CD14-positive monocyte (primary cell): ENCODE data around the gene GPC5. TPM values are rescaled to one million over a fixed set of nuclear protein-coding genes. Genes with fewer than 3 reads are reported as not detected.

Source experiments
- DNase-seq, 3 donors: peaks; one replicate each; pipeline ENCODE4 v3.0.0-alpha.2; 2011 to 2022
- H2AFZ ChIP-seq: 2 replicates; pipeline ENCODE4 v1.6.0; 2012; ENCODE audit warnings: mild to moderate bottlenecking, low read depth, low read length, inconsistent platforms; ENCODE audit not compliant: insufficient read depth, poor library complexity, severe bottlenecking
- H3K27ac ChIP-seq, 2 donors: 1 replicate in 1 of 2; 2 replicates in 1 of 2; pipeline ENCODE4 v1.5.1; 2012 to 2013; ENCODE audit warnings: low read length in 2 of 2, control low read depth in 1 of 2, inconsistent platforms in 1 of 2, low read depth in 1 of 2, mild to moderate bottlenecking in 1 of 2
- H3K27me3 ChIP-seq, 2 donors: one replicate each; pipeline versions ENCODE4 v1.6.0 to v1.6.1; 2011 to 2013; ENCODE audit warnings: low read length in 2 of 2; ENCODE audit not compliant: control insufficient read depth in 2 of 2, insufficient read depth in 2 of 2
- H3K36me3 ChIP-seq, 2 donors: replicated peaks in 1 of 2; 1 replicate in 1 of 2; 2 replicates in 1 of 2; pipeline versions ENCODE4 v1.5.1 to v1.6.1; 2012 to 2013; ENCODE audit warnings: low read length in 2 of 2, control low read depth in 1 of 2, inconsistent platforms in 1 of 2, mild to moderate bottlenecking in 1 of 2; ENCODE audit not compliant: insufficient read depth in 2 of 2, control insufficient read depth in 1 of 2
- H3K4me1 ChIP-seq, 2 donors: 1 replicate in 1 of 2; 2 replicates in 1 of 2; pipeline versions ENCODE4 v1.5.1 to v1.6.1; 2012 to 2013; ENCODE audit warnings: low read length in 2 of 2, control low read depth in 1 of 2, inconsistent platforms in 1 of 2, mild to moderate bottlenecking in 1 of 2, moderate library complexity in 1 of 2; ENCODE audit not compliant: insufficient read depth in 2 of 2, control insufficient read depth in 1 of 2
- H3K4me2 ChIP-seq: replicated peaks from 2 replicates; pipeline ENCODE3; 2012; ENCODE audit warnings: low read length, moderate library complexity, mild to moderate bottlenecking; ENCODE audit not compliant: poor library complexity, severe bottlenecking; ENCODE audit errors: extremely low read depth
- H3K4me3 ChIP-seq, 3 experiments: fragments of 200-600 bp in 1 of 3; sonication (generic) in 1 of 3; replicated peaks in 1 of 3; 1 replicate in 2 of 3; 2 replicates in 1 of 3; pipeline ENCODE4 v1.5.1; 2011 to 2013; ENCODE audit warnings: low read length in 3 of 3, mild to moderate bottlenecking in 3 of 3, control low read depth in 2 of 3, low read depth in 2 of 3, inconsistent platforms in 1 of 3, moderate library complexity in 1 of 3
- H3K79me2 ChIP-seq: 2 replicates; pipeline ENCODE4 v1.6.0; 2012; ENCODE audit warnings: mild to moderate bottlenecking, control low read depth, inconsistent platforms, low read length, moderate library complexity; ENCODE audit not compliant: insufficient read depth
- H3K9ac ChIP-seq: 2 replicates; pipeline ENCODE4 v1.6.0; 2017; ENCODE audit warnings: low read length, mild to moderate bottlenecking; ENCODE audit not compliant: insufficient read depth, poor library complexity, severe bottlenecking
- H3K9me3 ChIP-seq, 2 donors: replicated peaks in 1 of 2; 1 replicate in 1 of 2; 2 replicates in 1 of 2; pipeline versions ENCODE4 v1.5.1 to v1.6.1; 2012 to 2013; ENCODE audit warnings: low read length in 2 of 2, control low read depth in 1 of 2; ENCODE audit not compliant: control insufficient read depth in 1 of 2, insufficient read depth in 1 of 2
- H4K20me1 ChIP-seq: 2 replicates; pipeline ENCODE4 v1.6.0; 2012; ENCODE audit warnings: mild to moderate bottlenecking, low read length, control low read depth, moderate library complexity; ENCODE audit not compliant: insufficient read depth
- H3K27ac Mint-ChIP-seq, 7 donors: one replicate each; pipeline ENCODE4 v1.8.0; 2020; ENCODE audit warnings: mild to moderate bottlenecking in 7 of 7, mixed read lengths in 7 of 7, moderate library complexity in 6 of 7, inconsistent platforms in 2 of 7
- H3K27me3 Mint-ChIP-seq, 3 donors: one replicate each; pipeline ENCODE4 v1.8.0; 2021 to 2022; ENCODE audit warnings: low read depth in 3 of 3, mild to moderate bottlenecking in 3 of 3, mixed read lengths in 3 of 3, moderate library complexity in 3 of 3, inconsistent platforms in 1 of 3
- H3K36me3 Mint-ChIP-seq, 2 donors: one replicate each; pipeline ENCODE4 v1.8.0; 2020; ENCODE audit warnings: mixed read lengths in 2 of 2, inconsistent platforms in 1 of 2, mild to moderate bottlenecking in 1 of 2
- H3K4me1 Mint-ChIP-seq: one replicate; pipeline ENCODE4 v1.8.0; 2020; ENCODE audit warnings: mild to moderate bottlenecking, mixed read lengths
- H3K4me3 Mint-ChIP-seq, 2 donors: one replicate each; pipeline ENCODE4 v1.8.0; 2020; ENCODE audit warnings: mild to moderate bottlenecking in 2 of 2, mixed read lengths in 2 of 2, moderate library complexity in 1 of 2
- H3K9me3 Mint-ChIP-seq, 7 donors: one replicate each; pipeline ENCODE4 v1.8.0; 2020 to 2022; ENCODE audit warnings: mixed read lengths in 7 of 7, mild to moderate bottlenecking in 6 of 7, moderate library complexity in 6 of 7, inconsistent platforms in 2 of 7
- CTCF ChIP-seq: fragments of 200-600 bp; IDR thresholded peaks from one replicate; pipeline ENCODE4 v1.8.0; 2022; ENCODE audit warnings: antibody characterized with exemption, mild to moderate bottlenecking
- WGBS: methylation state at CpG from one replicate; pipeline ENCODE4 v1.1.5; 2013; ENCODE audit warnings: missing lambda C conversion rate; ENCODE audit not compliant: insufficient coverage; 5-methylcytosine and 5-hydroxymethylcytosine counted together
- intact Hi-C, 2 donors: fragments of 100-400 bp; cut with micrococcal nuclease; formaldehyde crosslinking; loops; one replicate each; pipeline versions ENCODE4 v1.15.0 to v1.15.1; 2023
- polyA plus RNA-seq, 3 donors: library from polyadenylated mRNA; depleted of rRNA in 1 of 3; unstranded in 2 of 3; stranded (reverse) in 1 of 3; fragments of 300-500 nt in 2 of 3; fragments of >200 nt in 1 of 3; fragmentation: Illumina TruSeq in 2 of 3; gene quantifications; 1 replicate in 2 of 3; 2 replicates in 1 of 3; pipeline ENCODE4 v1.2.3, GENCODE V29; 2012 to 2021

Gene GPC5
- polyA plus RNA-seq, 3 donors, result not detected

GRCh38 chr13:91643394-91643793 lies 245.0 kb downstream of the GPC5 start:
- H3K36me3 Mint-ChIP-seq, result no peaks in the 10 kb centered on the region
- H3K4me3 Mint-ChIP-seq, result no peak overlapping the region
- no peaks in the 10 kb centered on the region for H3K27me3 ChIP-seq
- H3K9me3 ChIP-seq, result peaks cover 0 to 5% of the 10 kb centered on the region in 2 donors
- no peaks in the 10 kb centered on the region for H3K36me3 ChIP-seq
- H3K4me1 ChIP-seq, result no peaks in the 10 kb centered on the region
- intact Hi-C loops, result no loop called here
- H3K79me2 ChIP-seq, result no peaks in the 10 kb centered on the region
- H2AFZ ChIP-seq, result no peak overlapping the region
- no peak for DNase-seq
- no peak overlapping the region for H3K27ac ChIP-seq
- no peaks in the 10 kb centered on the region for H3K27me3 Mint-ChIP-seq
- no peak for TF ChIP-seq CTCF
- no peak overlapping the region for H3K4me2 ChIP-seq
- H3K4me3 ChIP-seq, result no peak overlapping the region
- H3K9ac ChIP-seq, result no peak overlapping the region
- WGBS, result 63% methylated on average over 2 of the region's 2 CpGs
- H3K9me3 Mint-ChIP-seq, result peaks cover 0 to 6% (median 2%) of the 10 kb centered on the region in 7 donors
- no peaks in the 10 kb centered on the region for H3K4me1 Mint-ChIP-seq
- no peaks in the 10 kb centered on the region for H4K20me1 ChIP-seq
- H3K27ac Mint-ChIP-seq, result no peak overlapping the region

- TF ChIP-seq CTCF, result no peak
- no peak for DNase-seq
- H3K36me3 ChIP-seq, result no peaks in the 10 kb centered on the region
- no peaks in the 10 kb centered on the region for H3K4me1 ChIP-seq
- H2AFZ ChIP-seq, result no peak overlapping the region
- H3K79me2 ChIP-seq, result no peaks in the 10 kb centered on the region
- Mint-ChIP-seq H3K27me3 (no peaks in the 10 kb centered on the region), H3K9me3 (peaks cover 0 to 6% (median 2%) of the 10 kb centered on the region in 7 donors), H3K27ac (no peak overlapping the region), H3K4me3 (no peak overlapping the region), H3K4me1 (no peaks in the 10 kb centered on the region), H3K36me3 (no peaks in the 10 kb centered on the region)
- no peaks in the 10 kb centered on the region for H4K20me1 ChIP-seq
- H3K4me3 ChIP-seq, result no peak overlapping the region
- H3K27me3 ChIP-seq, result no peaks in the 10 kb centered on the region
- intact Hi-C loops, result no loop called here
- H3K9me3 ChIP-seq, result peaks cover 0 to 2% of the 10 kb centered on the region in 2 donors
- no peak overlapping the region for H3K27ac ChIP-seq
- H3K4me2 ChIP-seq, result no peak overlapping the region
- no peak overlapping the region for H3K9ac ChIP-seq
Measured at GRCh38 chr13:91644806-91645205, 246.4 kb downstream of the GPC5 start.
